ENCODE data around the gene TOMM34. TPM values are rescaled to one million over a fixed set of nuclear protein-coding genes. Genes with fewer than 3 reads are reported as not detected.
A peak's percentile ranks its signal among the peaks of the same experiment; 100 is the strongest.

The TOMM34 gene
- polyA plus RNA-seq, 2 of the 4 experiments (the other 2 are of a cell fraction): 23.4 to 30.8 TPM

DNA sequence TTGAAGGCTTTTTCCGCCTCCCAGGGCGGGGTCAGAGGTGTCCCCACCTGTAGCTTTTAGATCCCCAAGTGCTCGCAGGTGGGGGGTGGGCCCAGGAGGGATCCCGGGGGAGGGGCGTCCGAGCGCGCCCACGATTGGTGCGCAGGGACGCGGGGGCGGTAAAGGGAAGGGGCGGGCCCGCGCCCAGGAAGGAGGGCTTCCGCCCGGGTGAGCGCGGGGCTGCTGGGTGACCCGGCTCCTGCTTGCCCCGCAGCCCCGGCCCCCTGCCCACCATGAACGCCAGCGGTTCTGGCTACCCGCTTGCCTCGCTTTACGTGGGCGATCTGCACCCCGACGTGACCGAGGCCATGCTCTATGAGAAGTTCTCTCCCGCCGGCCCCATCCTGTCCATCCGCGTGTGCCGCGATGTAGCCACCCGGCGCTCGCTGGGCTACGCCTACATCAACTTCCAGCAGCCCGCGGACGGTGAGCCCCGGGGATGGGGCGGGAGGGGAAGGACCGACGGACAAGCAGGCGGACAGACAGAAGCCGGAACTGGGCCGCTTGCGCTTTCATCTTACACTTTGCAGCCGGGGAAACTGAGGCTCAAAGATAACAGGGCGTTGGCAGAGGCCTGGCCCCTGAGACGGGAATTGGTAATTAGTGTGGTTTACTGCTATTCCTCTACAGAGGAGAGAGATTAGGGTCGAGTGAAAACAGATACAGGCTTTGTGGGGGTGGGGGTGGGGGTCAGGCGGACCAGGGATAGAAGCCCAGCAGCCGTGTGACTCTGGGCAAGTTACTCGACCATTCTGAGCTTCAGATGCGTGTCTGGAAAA, 50.1 kb downstream of the TOMM34 start, which contains the start of gene PABPC1L:
Gene PABPC1L (plus strand): TSS at position 189 of the 818 bp plus-strand sequence. CDS start 84 bp downstream, at position 273.
- Histone ChIP-seq H3K4me2 (peak within 1 kb of the TSS; percentile 80), H3K9me3 (no peaks in the 10 kb centered on the region), H3K27ac (peak within 1 kb of the TSS; percentile 75 to 94), H3K4me1 (peaks cover 5% of the 10 kb centered on the region; the same call in 1 of the 3 replicates), H3K4me3 (peak within 1 kb of the TSS; percentile 73)
- ChIA-PET CTCF (interaction anchor here (1.1 to 1.7 kb wide), 6 partner anchors 15 to 101 kb away, joined by 3 to 5 read pairs (median 4); no protein-coding TSS in a partner anchor), POLR2A (interaction anchor here (0.7 to 2.4 kb wide), 4 partner anchors 14 to 426 kb away, joined by 3 to 6 read pairs (median 4); partner anchors contain the start of gene YWHAB)
- ATAC-seq (peak; percentile 82 to 93), FAIRE-seq (no peak), DNase-seq (ENCODE audit: low read depth in 1 of 2, low spot score in 1 of 2) (peak; percentile 61 to 70)
- 2% methylated on average over 26 of the region's 61 CpGs for whole genome bisulfite sequencing (ENCODE audit: missing lambda C conversion rate)
- no peak for TF ChIP-seq FOSB (CRISPR knock-in tag; IDR thresholded peaks at IDR 0.05)
- peak in 1 of 2 experiments; percentile 70; a peak in 3 of 5 replicates for TF ChIP-seq JUN (IDR thresholded peaks at IDR 0.05)
- no peak for TF ChIP-seq KDM1A (IDR thresholded peaks at IDR 0.05; ENCODE audit: low read depth)
- TF ChIP-seq PHF8 (IDR thresholded peaks at IDR 0.05; ENCODE audit: borderline replicate concordance, low read depth): peak; percentile 48; the same call in 1 of the 2 replicates
- TF ChIP-seq TFCP2L1 (CRISPR knock-in tag; IDR thresholded peaks at IDR 0.05): peak; percentile 82; the same call in 1 of the 2 replicates
- no peak for TF ChIP-seq HOXA7 (CRISPR knock-in tag; IDR thresholded peaks at IDR 0.05)
- peak; percentile 78 for TF ChIP-seq POLR2A (IDR thresholded peaks at IDR 0.05; ENCODE audit: low read length)
- TF ChIP-seq, protein P1, sequence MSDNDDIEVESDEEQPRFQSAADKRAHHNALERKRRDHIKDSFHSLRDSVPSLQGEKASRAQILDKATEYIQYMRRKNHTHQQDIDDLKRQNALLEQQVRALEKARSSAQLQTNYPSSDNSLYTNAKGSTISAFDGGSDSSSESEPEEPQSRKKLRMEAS (IDR thresholded peaks at IDR 0.05): peak; percentile 69
- TF ChIP-seq, protein P2, sequence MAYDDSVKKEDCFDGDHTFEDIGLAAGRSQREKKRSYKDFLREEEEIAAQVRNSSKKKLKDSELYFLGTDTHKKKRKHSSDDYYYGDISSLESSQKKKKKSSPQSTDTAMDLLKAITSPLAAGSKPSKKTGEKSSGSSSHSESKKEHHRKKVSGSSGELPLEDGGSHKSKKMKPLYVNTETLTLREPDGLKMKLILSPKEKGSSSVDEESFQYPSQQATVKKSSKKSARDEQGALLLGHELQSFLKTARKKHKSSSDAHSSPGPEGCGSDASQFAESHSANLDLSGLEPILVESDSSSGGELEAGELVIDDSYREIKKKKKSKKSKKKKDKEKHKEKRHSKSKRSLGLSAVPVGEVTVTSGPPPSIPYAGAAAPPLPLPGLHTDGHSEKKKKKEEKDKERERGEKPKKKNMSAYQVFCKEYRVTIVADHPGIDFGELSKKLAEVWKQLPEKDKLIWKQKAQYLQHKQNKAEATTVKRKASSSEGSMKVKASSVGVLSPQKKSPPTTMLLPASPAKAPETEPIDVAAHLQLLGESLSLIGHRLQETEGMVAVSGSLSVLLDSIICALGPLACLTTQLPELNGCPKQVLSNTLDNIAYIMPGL (CRISPR knock-in tag; IDR thresholded peaks at IDR 0.05; ENCODE audit: borderline replicate concordance): no peak
- TF ChIP-seq HEYL (CRISPR knock-in tag; IDR thresholded peaks at IDR 0.05): no peak
- no peak for TF ChIP-seq ZFP36 (IDR thresholded peaks at IDR 0.05; ENCODE audit: borderline replicate concordance, partially characterized antibody)
- TF ChIP-seq, protein P3, sequence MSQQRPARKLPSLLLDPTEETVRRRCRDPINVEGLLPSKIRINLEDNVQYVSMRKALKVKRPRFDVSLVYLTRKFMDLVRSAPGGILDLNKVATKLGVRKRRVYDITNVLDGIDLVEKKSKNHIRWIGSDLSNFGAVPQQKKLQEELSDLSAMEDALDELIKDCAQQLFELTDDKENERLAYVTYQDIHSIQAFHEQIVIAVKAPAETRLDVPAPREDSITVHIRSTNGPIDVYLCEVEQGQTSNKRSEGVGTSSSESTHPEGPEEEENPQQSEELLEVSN (IDR thresholded peaks at IDR 0.05; ENCODE audit: borderline replicate concordance, low read depth): peak; percentile 63; the same call in 1 of the 2 replicates
- TF ChIP-seq, protein P4, sequence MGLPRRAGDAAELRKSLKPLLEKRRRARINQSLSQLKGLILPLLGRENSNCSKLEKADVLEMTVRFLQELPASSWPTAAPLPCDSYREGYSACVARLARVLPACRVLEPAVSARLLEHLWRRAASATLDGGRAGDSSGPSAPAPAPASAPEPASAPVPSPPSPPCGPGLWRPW (IDR thresholded peaks at IDR 0.05): no peak
- TF ChIP-seq MAZ (IDR thresholded peaks at IDR 0.05; ENCODE audit: borderline replicate concordance, low read depth, low read length): no peak
- TF ChIP-seq, protein P5, sequence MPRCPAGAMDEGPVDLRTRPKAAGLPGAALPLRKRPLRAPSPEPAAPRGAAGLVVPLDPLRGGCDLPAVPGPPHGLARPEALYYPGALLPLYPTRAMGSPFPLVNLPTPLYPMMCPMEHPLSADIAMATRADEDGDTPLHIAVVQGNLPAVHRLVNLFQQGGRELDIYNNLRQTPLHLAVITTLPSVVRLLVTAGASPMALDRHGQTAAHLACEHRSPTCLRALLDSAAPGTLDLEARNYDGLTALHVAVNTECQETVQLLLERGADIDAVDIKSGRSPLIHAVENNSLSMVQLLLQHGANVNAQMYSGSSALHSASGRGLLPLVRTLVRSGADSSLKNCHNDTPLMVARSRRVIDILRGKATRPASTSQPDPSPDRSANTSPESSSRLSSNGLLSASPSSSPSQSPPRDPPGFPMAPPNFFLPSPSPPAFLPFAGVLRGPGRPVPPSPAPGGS (IDR thresholded peaks at IDR 0.05): peak; percentile 45; the same call in 1 of the 3 replicates
- 0 out of 2 replicates have a peak, but pooled peaks have one; percentile 42 for TF ChIP-seq RARB (CRISPR knock-in tag; IDR thresholded peaks at IDR 0.05)
- no peak for TF ChIP-seq RCOR1 (IDR thresholded peaks at IDR 0.05; ENCODE audit: low read depth, low read length)

DNA sequence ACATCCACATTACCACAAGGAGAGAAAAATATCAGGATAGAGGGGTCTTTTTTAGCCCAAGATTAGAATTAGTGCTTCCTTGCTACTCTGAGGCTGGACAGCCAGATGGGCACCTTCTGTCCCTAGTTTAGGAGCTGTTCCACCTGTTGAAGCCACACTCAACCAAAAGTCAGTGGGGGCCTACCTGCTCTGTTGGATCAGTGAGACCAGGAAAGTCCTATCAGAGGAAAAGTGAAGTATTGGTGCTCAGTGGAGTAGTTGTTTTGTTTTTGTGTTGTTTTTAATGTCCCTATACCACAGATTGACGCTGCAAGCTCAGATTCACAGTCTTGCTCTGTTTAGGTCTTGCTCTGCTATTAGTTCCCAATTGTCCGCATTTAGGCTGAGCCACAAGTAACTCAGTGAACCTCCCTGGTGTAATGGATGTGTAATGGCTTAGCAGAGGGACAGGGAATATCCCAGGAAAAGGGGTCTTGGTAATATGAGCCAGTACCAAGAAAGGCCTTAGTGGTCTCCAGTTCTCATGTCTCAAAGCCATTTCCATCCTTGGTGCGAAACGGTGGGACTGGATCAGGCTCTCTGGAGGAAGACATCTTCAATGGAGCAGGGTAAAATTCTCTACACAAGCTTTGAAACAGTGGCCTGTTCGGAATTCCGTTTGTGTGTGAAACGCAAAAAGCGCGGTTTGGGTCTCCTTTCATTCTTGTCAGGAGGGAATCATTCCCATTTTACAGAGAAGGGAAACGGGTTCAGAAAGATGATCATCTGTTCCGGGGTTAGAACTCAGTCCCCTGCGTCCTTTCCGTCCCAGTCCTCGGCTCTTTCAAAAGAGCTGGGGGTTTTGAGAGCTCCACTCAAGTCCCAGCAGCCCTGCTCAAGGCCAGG, 51.0 kb downstream of the TOMM34 start:
- CTCF ChIA-PET: interaction anchor here (0.6 to 1.7 kb wide), 2 partner anchors 38 to 102 kb away, joined by 3 to 5 read pairs; no protein-coding TSS in a partner anchor
- Histone ChIP-seq H3K9me3 (no peaks in the 10 kb centered on the region), H3K4me3 (peak overlapping the region; percentile 73; the same call in 2 of the 3 replicates), H3K4me1 (peaks cover 5% of the 10 kb centered on the region; the same call in 1 of the 3 replicates), H3K4me2 (peak overlapping the region; percentile 80), H3K27ac (peak overlapping the region in 1 of 2 experiments; percentile 94; a peak in 3 of 6 replicates)
- no peak for FAIRE-seq
- POLR2A ChIA-PET: interaction anchor here (0.7 to 2.4 kb wide), 5 partner anchors 14 to 427 kb away, joined by 3 to 6 read pairs (median 3); partner anchors contain the start of genes TOMM34 and YWHAB
- ATAC-seq: peak in 1 of 2 experiments; percentile 3; a peak in 1 of 6 replicates
- 89% methylated on average over 14 of the region's 14 CpGs for WGBS (ENCODE audit: missing lambda C conversion rate)
- peak; percentile 58; the same call in 1 of the 2 replicates for TF ChIP-seq POLR2AphosphoS2 (conservative IDR thresholded peaks at IDR 0.05; ENCODE audit: low read length)
- TF ChIP-seq, protein P2 (CRISPR knock-in tag; IDR thresholded peaks at IDR 0.05; ENCODE audit: borderline replicate concordance): no peak
- TF ChIP-seq EHF (CRISPR knock-in tag; IDR thresholded peaks at IDR 0.05): no peak
- TF ChIP-seq ESRRA (IDR thresholded peaks at IDR 0.05; ENCODE audit: borderline replicate concordance, low read length): no peak
- no peak for TF ChIP-seq MYC (IDR thresholded peaks at IDR 0.05; ENCODE audit: borderline replicate concordance, low read length)
- TF ChIP-seq CBX8 (IDR thresholded peaks at IDR 0.05): no peak
- no peak for DNase-seq (ENCODE audit: low read depth in 1 of 2, low spot score in 1 of 2)

Data from A549 (cell line).